Activated naive CD4-positive, alpha-beta T cell treated with anti-CD3 and anti-CD28 coated beads for 36 hours (primary cell): ENCODE data around the gene MYL2. TPM values are rescaled to one million over a fixed set of nuclear protein-coding genes. Genes with fewer than 3 reads are reported as not detected.

ENCODE experiments used
- CTCF ChIA-PET: fragments of 350-600 bp; sonication (Branson Sonifier 250); formaldehyde crosslinking; loops from one replicate; lab custom pipeline; 2021; ENCODE audit warnings: antibody characterized with exemption; lab: Charles Lee
- DNase-seq: peaks from one replicate; pipeline ENCODE4 v3.0.0-alpha.2; 2020
- H3K27ac Mint-ChIP-seq: one replicate; pipeline ENCODE4 v1.8.0; 2021; ENCODE audit warnings: mild to moderate bottlenecking, mixed read lengths
- H3K27me3 Mint-ChIP-seq: one replicate; pipeline ENCODE4 v1.8.0; 2021; ENCODE audit warnings: low read depth, mixed read lengths
- H3K36me3 Mint-ChIP-seq: one replicate; pipeline ENCODE4 v1.8.0; 2021; ENCODE audit warnings: low read depth, mixed read lengths
- H3K4me1 Mint-ChIP-seq: one replicate; pipeline ENCODE4 v1.8.0; 2021; ENCODE audit warnings: low read depth, mixed read lengths
- H3K4me3 Mint-ChIP-seq: one replicate; pipeline ENCODE4 v1.8.0; 2021; ENCODE audit warnings: mild to moderate bottlenecking, moderate library complexity, mixed read lengths
- H3K9me3 Mint-ChIP-seq: one replicate; pipeline ENCODE4 v1.8.0; 2021; ENCODE audit warnings: mixed read lengths
- intact Hi-C: fragments of 100-400 bp; cut with micrococcal nuclease; formaldehyde crosslinking; loops from one replicate; pipeline ENCODE4 v1.15.1; 2023
- total RNA-seq, 2 experiments: library from RNA; stranded (reverse); gene quantifications; one replicate each; pipeline ENCODE4 v1.2.3, GENCODE V29; 2021

The MYL2 gene
- total RNA-seq, 2 experiments from 2014 or later, result not detected

DNA sequence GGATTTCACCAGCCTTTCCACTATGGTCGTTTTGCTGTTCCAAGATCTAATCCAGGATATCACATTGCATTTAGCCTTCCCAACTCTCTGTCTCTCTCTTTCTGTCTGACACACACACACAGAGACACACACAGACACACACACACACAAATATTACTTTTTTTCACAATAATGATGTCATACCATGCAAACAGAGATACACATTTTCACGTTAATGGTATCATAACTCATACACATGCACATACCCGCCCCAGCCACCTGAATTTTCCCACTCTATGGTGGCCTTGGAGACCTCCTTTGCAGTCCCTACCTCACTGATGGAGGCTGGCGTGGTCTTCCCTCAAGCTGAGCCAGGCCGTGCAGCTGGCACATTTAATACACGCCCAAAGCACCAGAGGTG, 7.2 kb upstream of the MYL2 start:
- Mint-ChIP-seq H3K4me1 (no peaks in the 10 kb centered on the region), H3K27ac (no peak overlapping the region), H3K9me3 (no peaks in the 10 kb centered on the region), H3K36me3 (no peaks in the 10 kb centered on the region), H3K4me3 (no peak overlapping the region), H3K27me3 (no peaks in the 10 kb centered on the region)
- CTCF ChIA-PET, result no interaction called here
- DNase-seq, result no peak
- intact Hi-C loops, result no loop called here

DNA sequence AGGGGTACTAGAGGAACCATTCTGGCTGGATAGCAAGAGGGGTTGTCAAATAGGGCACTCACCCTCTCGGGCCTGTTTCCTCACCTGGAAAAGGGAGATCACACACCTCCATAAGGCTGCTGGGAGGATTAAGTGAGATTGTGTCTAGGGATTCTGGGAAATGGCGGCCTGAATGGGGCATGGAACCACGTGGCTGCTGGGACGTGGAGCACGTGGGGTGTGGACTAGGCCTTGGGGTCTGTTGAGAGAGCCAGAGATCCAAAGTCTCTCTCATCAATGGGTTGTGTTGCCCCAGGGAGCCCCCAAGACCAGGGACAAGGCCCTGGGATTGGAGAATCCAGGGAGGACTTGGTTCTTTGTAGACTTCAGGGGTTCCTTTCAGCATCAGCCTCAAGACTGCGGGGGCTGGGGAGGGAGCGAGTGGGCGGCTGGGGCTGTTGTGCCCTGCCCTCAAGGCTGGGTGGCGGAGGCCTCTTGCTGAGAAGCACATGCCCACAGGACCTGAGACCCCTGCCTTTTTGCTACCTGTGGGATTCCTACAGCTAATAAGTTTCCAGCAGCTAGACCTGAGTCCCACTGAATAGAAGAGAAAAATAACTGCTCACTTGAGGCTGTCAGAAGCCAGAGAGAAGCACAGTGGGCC, 3.4 kb upstream of the MYL2 start:
- intact Hi-C loops, result no loop called here
- Mint-ChIP-seq H3K27me3 (no peaks in the 10 kb centered on the region), H3K9me3 (no peaks in the 10 kb centered on the region), H3K36me3 (no peaks in the 10 kb centered on the region), H3K4me3 (no peak overlapping the region), H3K4me1 (no peaks in the 10 kb centered on the region), H3K27ac (no peak overlapping the region)
- CTCF ChIA-PET, result interaction anchor here (1.3 kb wide), 1 partner anchor 36 kb away, joined by 6 read pairs; no protein-coding TSS in a partner anchor
- no peak for DNase-seq

DNA sequence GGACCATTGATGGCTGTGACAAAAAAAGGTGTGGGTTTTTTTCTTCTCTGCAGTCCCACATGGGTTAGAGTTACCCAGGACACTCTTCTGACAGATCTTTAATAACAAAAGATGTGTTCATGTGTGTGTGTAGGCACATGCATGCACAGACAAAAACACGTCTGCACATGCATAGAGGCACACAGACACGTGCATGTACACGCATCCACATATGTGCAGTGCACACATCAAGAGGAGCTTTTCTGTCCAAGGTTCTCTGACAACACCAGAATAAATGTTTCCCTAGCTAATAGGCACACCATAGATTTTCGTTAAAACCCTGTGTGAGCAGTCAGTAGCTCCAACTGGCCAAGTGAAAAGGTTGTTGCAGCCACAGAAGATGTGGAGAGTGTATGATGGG, 2.8 kb upstream of the MYL2 start:
- no peaks in the 10 kb centered on the region for H3K36me3 Mint-ChIP-seq
- CTCF ChIA-PET, result no interaction called here
- H3K27me3 Mint-ChIP-seq, result no peaks in the 10 kb centered on the region
- H3K4me1 Mint-ChIP-seq, result no peaks in the 10 kb centered on the region
- H3K4me3 Mint-ChIP-seq, result no peak overlapping the region
- intact Hi-C loops, result no loop called here
- H3K27ac Mint-ChIP-seq, result no peak overlapping the region
- DNase-seq, result no peak
- no peaks in the 10 kb centered on the region for H3K9me3 Mint-ChIP-seq

DNA sequence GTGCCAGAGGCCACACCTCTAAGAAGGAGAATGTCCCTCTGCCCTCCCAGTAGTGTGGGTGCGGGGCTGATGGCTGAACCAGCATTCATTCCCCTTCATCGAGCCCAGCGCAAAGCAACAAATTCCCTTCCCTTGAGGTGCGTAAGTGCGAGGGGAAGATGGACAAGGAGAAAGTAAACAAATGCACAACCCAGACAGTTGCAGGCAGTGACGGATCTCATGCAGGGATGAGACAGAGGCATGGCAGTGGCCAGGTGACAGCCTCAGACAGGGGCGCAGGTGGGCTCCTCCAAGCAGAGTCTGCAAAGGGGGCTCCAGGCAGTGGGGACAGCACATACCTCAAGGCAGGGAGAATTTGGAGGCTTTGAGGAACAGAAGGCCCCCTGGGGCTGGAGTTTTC, 2.3 kb upstream of the MYL2 start:
- no peaks in the 10 kb centered on the region for H3K27me3 Mint-ChIP-seq
- H3K4me3 Mint-ChIP-seq, result no peak overlapping the region

DNA sequence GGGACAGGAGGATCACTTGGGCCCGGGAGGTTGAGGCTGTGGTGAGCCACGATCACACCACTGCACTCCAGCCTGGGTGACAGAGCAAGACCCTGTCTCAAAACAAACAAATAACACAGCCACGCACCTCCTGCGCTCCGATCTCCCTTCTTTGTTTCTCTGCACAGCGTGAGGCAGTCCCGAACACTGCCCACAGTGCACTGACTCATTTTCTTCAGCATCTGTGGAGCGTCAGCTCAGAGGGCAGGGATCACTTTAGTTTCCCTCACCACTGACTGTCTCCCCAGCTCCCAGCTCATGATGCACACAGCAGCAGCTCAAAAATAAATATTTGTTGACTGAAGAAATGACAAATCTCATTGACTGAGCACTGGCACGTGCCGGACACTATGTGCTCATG, 883 bp upstream of the MYL2 start:
- H3K9me3 Mint-ChIP-seq, result no peaks in the 10 kb centered on the region
- CTCF ChIA-PET, result interaction anchor here (0.6 kb wide), 2 partner anchors 216 to 310 kb away, joined by 3 to 4 read pairs; no protein-coding TSS in a partner anchor
- no peak overlapping the region for H3K27ac Mint-ChIP-seq
- no peaks in the 10 kb centered on the region for H3K4me1 Mint-ChIP-seq
- intact Hi-C loops, result no loop called here
- no peaks in the 10 kb centered on the region for H3K27me3 Mint-ChIP-seq
- H3K36me3 Mint-ChIP-seq, result no peaks in the 10 kb centered on the region
- no peak overlapping the region for H3K4me3 Mint-ChIP-seq
- DNase-seq, result no peak

More for the DNA sequence above, 2.3 kb upstream of the MYL2 start:
- CTCF ChIA-PET, result no interaction called here
- H3K36me3 Mint-ChIP-seq, result no peaks in the 10 kb centered on the region
- DNase-seq, result no peak
- H3K9me3 Mint-ChIP-seq, result no peaks in the 10 kb centered on the region
- H3K27ac Mint-ChIP-seq, result no peak overlapping the region
- no peaks in the 10 kb centered on the region for H3K4me1 Mint-ChIP-seq
- intact Hi-C loops, result no loop called here

DNA sequence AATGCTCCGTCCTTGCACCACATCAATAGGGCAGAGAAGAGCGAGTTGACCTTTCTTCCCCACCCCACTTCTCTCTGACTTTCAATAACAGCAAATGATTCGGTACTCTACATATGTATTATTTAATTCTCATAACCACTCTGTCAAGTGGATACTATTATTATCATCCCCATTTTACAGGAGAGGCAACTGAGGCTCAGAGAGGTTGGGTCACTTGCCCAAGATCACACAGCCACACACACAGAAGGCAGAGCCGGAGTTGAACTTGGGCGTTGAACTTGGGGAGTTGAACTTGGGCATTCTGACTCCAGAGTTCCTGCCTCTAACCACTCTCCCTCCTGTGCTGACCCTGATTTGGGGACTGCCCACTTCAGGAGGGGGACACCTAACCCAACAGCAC, 659 bp downstream of the MYL2 start:
- CTCF ChIA-PET, result no interaction called here
- H3K4me1 Mint-ChIP-seq, result no peaks in the 10 kb centered on the region
- no peak for DNase-seq
- H3K4me3 Mint-ChIP-seq, result no peak overlapping the region
- intact Hi-C loops, result no loop called here
- H3K27ac Mint-ChIP-seq, result no peak overlapping the region
- no peaks in the 10 kb centered on the region for H3K36me3 Mint-ChIP-seq
- no peaks in the 10 kb centered on the region for H3K9me3 Mint-ChIP-seq
- H3K27me3 Mint-ChIP-seq, result no peaks in the 10 kb centered on the region

DNA sequence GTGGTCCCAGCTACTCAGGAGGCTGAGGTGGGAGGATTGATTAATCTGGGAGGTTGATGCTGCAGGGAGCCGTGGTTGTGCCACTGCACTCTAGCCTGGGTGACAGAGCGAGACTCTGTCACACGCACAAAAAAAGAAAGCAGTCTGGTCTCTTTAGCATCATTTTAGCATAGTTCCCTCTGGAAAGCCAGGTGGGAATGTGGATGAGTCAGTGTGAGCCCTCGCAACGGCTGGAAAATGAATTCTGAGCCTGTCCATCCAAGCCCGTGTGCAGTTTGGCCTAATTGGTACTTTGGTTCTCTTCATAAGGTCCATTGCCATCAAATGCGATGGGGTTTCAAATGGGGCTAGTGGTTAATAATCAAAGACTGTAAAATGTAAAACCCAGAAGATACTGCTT, 2.4 kb downstream of the MYL2 start:
- Mint-ChIP-seq H3K27ac (no peak overlapping the region), H3K36me3 (no peaks in the 10 kb centered on the region), H3K9me3 (no peaks in the 10 kb centered on the region), H3K4me1 (no peaks in the 10 kb centered on the region), H3K27me3 (no peaks in the 10 kb centered on the region), H3K4me3 (no peak overlapping the region)
- CTCF ChIA-PET, result no interaction called here
- intact Hi-C loops, result no loop called here
- no peak for DNase-seq

DNA sequence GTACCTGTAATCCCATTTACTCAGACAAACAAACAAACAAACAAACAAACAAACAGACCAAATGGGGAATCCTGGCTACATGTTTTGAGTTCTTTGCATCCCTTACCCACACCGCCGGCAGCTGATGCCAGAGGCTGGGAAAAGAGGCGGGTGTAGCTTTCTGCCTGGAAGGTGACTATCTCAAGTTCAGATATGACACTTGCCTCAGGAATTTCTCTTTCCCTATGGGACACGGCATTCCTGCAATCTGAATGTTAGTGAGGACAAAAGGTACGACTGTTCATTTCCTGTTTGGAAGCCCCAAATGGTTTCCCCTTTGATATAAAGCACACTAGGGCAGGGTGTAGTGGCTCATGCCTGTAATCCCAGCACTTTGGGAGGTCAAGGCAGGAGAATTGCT, 2.9 kb downstream of the MYL2 start:
- H3K4me1 Mint-ChIP-seq, result no peaks in the 10 kb centered on the region
- H3K27ac Mint-ChIP-seq, result no peak overlapping the region
- no peak for DNase-seq
- H3K36me3 Mint-ChIP-seq, result no peaks in the 10 kb centered on the region
- intact Hi-C loops, result no loop called here
- no peaks in the 10 kb centered on the region for H3K27me3 Mint-ChIP-seq
- no peaks in the 10 kb centered on the region for H3K9me3 Mint-ChIP-seq
- no peak overlapping the region for H3K4me3 Mint-ChIP-seq
- CTCF ChIA-PET, result interaction anchor here (1.0 to 1.1 kb wide), 2 partner anchors 22 to 383 kb away, joined by 4 to 5 read pairs; no protein-coding TSS in a partner anchor

DNA sequence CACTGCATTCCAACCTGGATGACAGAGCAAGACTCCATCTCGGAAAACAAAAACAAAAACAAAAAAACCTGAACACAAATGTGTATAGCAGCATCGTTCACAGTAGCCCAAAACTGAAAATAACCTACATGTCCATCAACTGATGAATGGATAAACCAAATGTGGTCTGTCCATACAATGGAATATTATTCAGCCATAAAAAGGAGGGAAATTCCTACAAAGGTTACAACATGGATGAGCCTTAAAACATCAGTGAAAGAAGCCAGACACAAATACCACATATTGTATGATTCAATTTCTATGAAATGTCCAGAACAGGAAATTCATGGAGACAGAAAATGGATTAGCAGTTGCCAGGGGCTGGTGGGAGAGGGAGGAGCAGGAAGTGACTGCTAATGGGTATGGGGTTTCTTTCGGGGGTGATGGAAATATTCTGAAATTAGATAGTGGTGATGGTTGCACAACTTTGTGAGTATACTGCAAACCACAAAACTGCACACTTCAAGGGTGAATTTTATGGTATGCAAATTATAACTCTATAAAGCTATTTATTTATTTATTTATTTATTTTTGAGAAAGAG, 4.0 kb downstream of the MYL2 start:
- intact Hi-C loops, result no loop called here
- no peak overlapping the region for H3K4me3 Mint-ChIP-seq

DNA sequence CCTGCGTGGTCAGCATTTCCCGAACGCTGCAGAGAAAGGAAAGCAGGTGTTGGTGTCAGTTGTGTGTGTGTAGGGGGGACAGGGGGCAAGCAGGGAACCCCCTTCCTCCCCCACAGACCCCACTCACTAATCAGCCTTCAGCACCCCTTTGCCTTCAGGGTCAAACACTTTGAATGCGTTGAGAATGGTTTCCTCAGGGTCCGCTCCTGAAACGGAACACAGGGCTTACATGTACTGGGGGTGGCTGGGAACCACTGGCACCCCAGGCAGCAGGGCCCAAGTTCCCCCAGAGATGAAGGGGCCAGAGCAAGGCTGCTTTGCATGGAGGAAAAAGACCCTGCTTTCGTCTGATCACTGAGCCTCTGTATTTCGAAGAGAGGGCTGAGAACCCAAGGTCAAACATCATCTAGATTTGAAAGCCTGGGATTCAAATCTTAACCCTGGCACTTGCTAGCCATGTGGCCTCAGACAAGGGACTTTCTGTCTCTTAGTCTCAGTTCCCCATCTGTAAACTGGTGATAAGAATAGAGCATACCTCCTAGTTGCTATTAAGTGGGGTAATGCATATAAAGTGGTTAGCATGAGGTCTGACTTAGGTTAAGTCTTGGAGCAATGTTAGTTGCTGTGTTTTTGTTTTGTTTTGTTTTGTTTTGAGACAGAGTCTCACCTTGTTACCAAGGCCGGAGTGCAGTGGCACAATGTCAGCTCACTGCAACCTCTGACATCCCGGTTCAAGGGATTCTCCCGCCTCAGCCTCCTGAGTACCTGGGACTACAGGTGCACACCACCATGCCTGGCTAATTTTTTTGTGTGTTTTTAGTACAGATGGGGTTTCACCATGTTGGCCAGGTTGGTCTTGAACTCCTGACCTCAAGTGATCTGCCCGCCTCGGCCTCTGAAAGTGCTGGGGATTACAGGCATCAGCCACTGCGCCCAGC, 7.0 kb downstream of the MYL2 start:
- intact Hi-C loops, result no loop called here
- CTCF ChIA-PET, result no interaction called here
- H3K27ac Mint-ChIP-seq, result no peak overlapping the region

More for the DNA sequence above, 4.0 kb downstream of the MYL2 start:
- H3K4me1 Mint-ChIP-seq, result no peaks in the 10 kb centered on the region
- H3K27me3 Mint-ChIP-seq, result no peaks in the 10 kb centered on the region
- DNase-seq, result no peak
- CTCF ChIA-PET, result interaction anchor here (1.0 to 1.1 kb wide), 2 partner anchors 21 to 384 kb away, joined by 4 to 5 read pairs; no protein-coding TSS in a partner anchor
- no peaks in the 10 kb centered on the region for H3K9me3 Mint-ChIP-seq
- H3K27ac Mint-ChIP-seq, result no peak overlapping the region
- H3K36me3 Mint-ChIP-seq, result no peaks in the 10 kb centered on the region

DNA sequence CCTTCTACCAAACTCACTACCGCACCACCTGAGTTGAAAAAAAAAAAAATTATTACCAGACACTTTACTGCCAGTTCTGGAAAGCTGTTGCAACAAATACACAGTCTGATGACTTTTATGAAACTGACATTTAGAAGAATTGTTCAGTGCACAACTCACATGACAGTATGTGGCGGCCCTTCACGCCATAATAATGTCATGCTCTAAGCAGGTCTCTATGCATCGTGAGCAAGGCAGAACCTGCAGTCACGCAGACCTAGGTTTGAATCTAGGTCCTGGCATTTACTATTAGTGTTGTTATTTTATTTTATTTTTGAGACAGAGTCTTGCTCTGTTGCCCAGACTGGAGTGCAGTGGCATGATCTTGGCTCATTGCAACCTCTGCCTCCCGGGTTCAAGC, 8.1 kb downstream of the MYL2 start:
- H3K4me3 Mint-ChIP-seq, result no peak overlapping the region
- CTCF ChIA-PET, result interaction anchor here (0.6 to 1.4 kb wide), 3 partner anchors 13 to 22 kb away, joined by 3 to 7 read pairs (median 3); no protein-coding TSS in a partner anchor

More for the DNA sequence above, 7.0 kb downstream of the MYL2 start:
- Mint-ChIP-seq H3K4me1 (no peaks in the 10 kb centered on the region), H3K36me3 (no peaks in the 10 kb centered on the region), H3K4me3 (no peak overlapping the region), H3K9me3 (no peaks in the 10 kb centered on the region), H3K27me3 (no peaks in the 10 kb centered on the region)
- DNase-seq, result no peak

DNA sequence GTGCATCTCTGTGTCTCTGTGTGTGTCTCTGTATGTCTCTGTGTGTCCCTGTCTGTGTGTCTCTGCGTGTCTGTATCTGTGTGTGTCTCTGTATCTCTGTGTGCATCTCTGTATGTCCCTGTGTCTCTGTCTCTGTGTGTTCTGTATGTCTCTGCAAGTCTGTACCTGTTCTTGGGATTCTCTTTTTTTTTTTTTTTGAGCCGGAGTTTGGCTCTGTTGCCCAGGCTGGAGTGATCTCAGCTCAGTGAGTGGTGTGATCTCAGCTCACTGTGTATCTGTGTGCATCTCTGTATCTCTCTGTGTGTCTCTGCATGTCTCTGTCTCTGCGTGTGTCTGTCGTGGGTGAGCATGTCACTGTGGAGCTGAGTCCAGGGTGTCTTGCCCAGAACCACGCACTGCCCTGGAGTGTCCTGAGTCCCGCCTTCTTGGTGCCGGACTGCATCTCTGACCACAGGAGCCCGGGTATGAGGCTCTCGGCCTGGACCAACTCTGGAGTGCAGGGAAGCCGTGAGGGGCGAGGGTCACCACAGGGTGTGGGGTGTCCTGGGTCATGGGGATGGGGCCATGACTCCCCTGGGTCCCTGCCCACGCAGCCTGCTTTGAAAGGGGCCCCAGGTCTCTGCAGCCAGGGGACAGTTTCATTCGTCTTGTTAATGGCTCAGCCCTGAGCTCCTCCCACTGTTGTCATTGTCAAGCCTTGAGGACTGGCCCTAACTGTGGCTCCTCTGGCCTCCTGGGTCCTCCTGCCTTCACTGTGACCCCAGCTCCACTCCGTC, 11.8 kb downstream of the MYL2 start:
- H3K4me1 Mint-ChIP-seq, result peaks cover 5% of the 10 kb centered on the region
- no peaks in the 10 kb centered on the region for H3K9me3 Mint-ChIP-seq
- DNase-seq, result no peak
- CTCF ChIA-PET, result no interaction called here
- no peak overlapping the region for H3K4me3 Mint-ChIP-seq
- no peaks in the 10 kb centered on the region for H3K36me3 Mint-ChIP-seq
- H3K27me3 Mint-ChIP-seq, result no peaks in the 10 kb centered on the region
- H3K27ac Mint-ChIP-seq, result no peak overlapping the region
- intact Hi-C loops, result no loop called here

More for the DNA sequence above, 8.1 kb downstream of the MYL2 start:
- DNase-seq, result no peak
- H3K4me1 Mint-ChIP-seq, result no peaks in the 10 kb centered on the region
- intact Hi-C loops, result no loop called here
- H3K27ac Mint-ChIP-seq, result no peak overlapping the region
- H3K36me3 Mint-ChIP-seq, result no peaks in the 10 kb centered on the region
- no peaks in the 10 kb centered on the region for H3K27me3 Mint-ChIP-seq
- no peaks in the 10 kb centered on the region for H3K9me3 Mint-ChIP-seq
